Body of pancreas (tissue), 4 donors: ENCODE data around the gene NFATC2.

Experiments
- POLR2A ChIP-seq, 3 donors: fragments of 450-650 bp; IDR thresholded peaks; one replicate each; pipeline ENCODE4 v1.6.1; 2016; ENCODE audit warnings: antibody characterized with exemption in 3 of 3, mild to moderate bottlenecking in 2 of 3
- TF ChIP-seq, protein P1 (sequence below), 7 experiments: fragments of 450-650 bp in 4 of 7; fragments of 200-600 bp in 3 of 7; sonication (generic) in 3 of 7; IDR thresholded peaks; one replicate each; pipeline ENCODE4 v1.5.1; 2016 to 2019; ENCODE audit warnings: antibody characterized with exemption in 7 of 7

DNA sequence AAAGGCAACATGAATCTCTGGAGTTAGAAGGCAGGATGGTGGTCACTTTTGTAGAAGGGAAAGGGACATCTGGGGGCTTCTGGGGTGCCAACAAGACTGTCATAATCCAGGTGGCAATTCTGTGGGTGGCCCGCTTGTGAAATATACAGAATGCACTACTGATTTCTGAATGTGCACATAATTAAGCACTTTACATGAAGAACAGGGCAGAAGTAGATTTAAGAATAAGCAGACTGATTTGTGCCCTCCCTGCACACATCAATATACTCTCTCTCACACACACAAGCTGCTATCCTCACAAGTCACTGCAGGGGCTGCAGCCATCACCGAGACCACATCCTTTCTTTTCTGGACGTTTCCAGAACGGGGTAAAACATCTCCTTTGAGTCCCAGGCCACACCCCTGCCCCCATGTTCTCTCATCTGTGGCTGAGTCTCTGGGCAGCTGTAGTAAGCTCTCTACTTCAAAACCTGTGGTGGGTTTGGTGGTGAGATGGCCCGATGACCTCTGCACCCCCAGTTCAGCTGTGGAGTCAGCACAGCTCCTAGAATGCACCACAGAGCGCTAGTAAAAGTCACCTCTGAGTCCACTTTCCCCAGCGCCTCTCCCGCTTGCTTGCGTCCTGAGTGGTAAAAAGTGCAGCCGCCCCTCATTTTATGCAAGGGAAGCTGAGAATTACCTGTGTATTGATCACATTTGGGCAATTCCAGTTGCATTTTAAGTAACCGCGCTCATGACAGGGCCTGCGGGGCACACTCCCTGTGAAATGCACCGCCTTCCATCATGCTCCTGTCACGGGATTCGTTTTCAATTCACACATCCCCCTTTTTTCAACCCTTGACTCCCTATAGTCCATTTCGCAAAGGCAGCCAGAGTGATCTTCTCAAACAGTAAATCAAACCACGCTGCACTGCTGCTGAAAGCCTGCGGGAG is 115.5 kb downstream of the NFATC2 start:
- no peak for TF ChIP-seq POLR2A (IDR thresholded peaks at IDR 0.05)
- TF ChIP-seq, protein P1, sequence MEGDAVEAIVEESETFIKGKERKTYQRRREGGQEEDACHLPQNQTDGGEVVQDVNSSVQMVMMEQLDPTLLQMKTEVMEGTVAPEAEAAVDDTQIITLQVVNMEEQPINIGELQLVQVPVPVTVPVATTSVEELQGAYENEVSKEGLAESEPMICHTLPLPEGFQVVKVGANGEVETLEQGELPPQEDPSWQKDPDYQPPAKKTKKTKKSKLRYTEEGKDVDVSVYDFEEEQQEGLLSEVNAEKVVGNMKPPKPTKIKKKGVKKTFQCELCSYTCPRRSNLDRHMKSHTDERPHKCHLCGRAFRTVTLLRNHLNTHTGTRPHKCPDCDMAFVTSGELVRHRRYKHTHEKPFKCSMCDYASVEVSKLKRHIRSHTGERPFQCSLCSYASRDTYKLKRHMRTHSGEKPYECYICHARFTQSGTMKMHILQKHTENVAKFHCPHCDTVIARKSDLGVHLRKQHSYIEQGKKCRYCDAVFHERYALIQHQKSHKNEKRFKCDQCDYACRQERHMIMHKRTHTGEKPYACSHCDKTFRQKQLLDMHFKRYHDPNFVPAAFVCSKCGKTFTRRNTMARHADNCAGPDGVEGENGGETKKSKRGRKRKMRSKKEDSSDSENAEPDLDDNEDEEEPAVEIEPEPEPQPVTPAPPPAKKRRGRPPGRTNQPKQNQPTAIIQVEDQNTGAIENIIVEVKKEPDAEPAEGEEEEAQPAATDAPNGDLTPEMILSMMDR (IDR thresholded peaks at IDR 0.05): no peak
